Smooth muscle cell (in vitro differentiated cells): ENCODE measurements around the gene MPZL1. TPM values are rescaled to one million over a fixed set of nuclear protein-coding genes. Genes with fewer than 3 reads are reported as not detected.
A peak's percentile ranks its signal among the peaks of the same experiment; 100 is the strongest.

ENCODE experiments used
- DNase-seq: peaks from one replicate; lab custom pipeline; 2025; ENCODE audit not compliant: unreplicated experiment; lab: John Stamatoyannopoulos, UW
- H2AFZ ChIP-seq: fragments of 200-600 bp; sonication (generic); 2 replicates; pipeline ENCODE4 v1.6.0; 2016; ENCODE audit warnings: antibody characterized with exemption, low read depth, mild to moderate bottlenecking
- H3F3A ChIP-seq: fragments of 200-600 bp; sonication (generic); 2 replicates; pipeline ENCODE4 v1.6.0; 2017; ENCODE audit warnings: antibody characterized with exemption, low read depth
- H3K27ac ChIP-seq: fragments of 200-600 bp; sonication (generic); 2 replicates; pipeline ENCODE4 v1.5.1; 2016; ENCODE audit warnings: low read depth, mild to moderate bottlenecking
- H3K27me3 ChIP-seq: fragments of 200-600 bp; sonication (generic); 2 replicates; pipeline ENCODE4 v1.6.1; 2016; ENCODE audit warnings: low read depth, mild to moderate bottlenecking
- H3K36me3 ChIP-seq: fragments of 200-600 bp; sonication (generic); 2 replicates; pipeline ENCODE4 v1.5.1; 2016; ENCODE audit warnings: low read depth
- H3K4me1 ChIP-seq: fragments of 200-600 bp; sonication (generic); 2 replicates; pipeline ENCODE4 v1.5.1; 2016; ENCODE audit warnings: low read depth
- H3K4me2 ChIP-seq: fragments of 200-600 bp; sonication (generic); 2 replicates; pipeline ENCODE4 v1.6.0; 2016; ENCODE audit warnings: mild to moderate bottlenecking
- H3K4me3 ChIP-seq: fragments of 200-600 bp; sonication (generic); 2 replicates; pipeline ENCODE4 v1.5.1; 2016; ENCODE audit warnings: mild to moderate bottlenecking
- H3K79me2 ChIP-seq: fragments of 200-600 bp; sonication (generic); 2 replicates; pipeline ENCODE4 v1.6.0; 2016; ENCODE audit warnings: low read depth, mild to moderate bottlenecking
- H3K9ac ChIP-seq: fragments of 200-600 bp; sonication (generic); 2 replicates; pipeline ENCODE4 v1.6.0; 2016; ENCODE audit warnings: low read depth
- H3K9me3 ChIP-seq: fragments of 200-600 bp; sonication (generic); replicated peaks from 2 replicates; pipeline ENCODE4 v1.5.1; 2016; ENCODE audit warnings: low read depth
- H4K20me1 ChIP-seq: fragments of 200-600 bp; sonication (generic); 2 replicates; pipeline ENCODE4 v1.6.0; 2016; ENCODE audit warnings: low read depth
- WGBS: methylation state at CpG from one replicate; pipeline ENCODE4 v1.1.7; 2016; ENCODE audit warnings: low lambda C conversion rate; 5-methylcytosine and 5-hydroxymethylcytosine counted together
- polyA plus RNA-seq: library from polyadenylated mRNA; unstranded; fragments of >200 nt; fragmentation: Nextera tagmentation; extraction: Ambion mirVana; gene quantifications from 2 replicates; pipeline ENCODE4 v1.2.1, GENCODE V29; 2016
- total RNA-seq: library from RNA; depleted of rRNA; stranded (reverse); fragments of >200 nt; gene quantifications from 2 replicates; pipeline ENCODE4 v1.2.3, GENCODE V29; 2014
- TF ChIP-seq, protein P1 (sequence below): fragments of 200-600 bp; sonication (generic); IDR thresholded peaks from 2 replicates; pipeline ENCODE4 v1.5.1; 2017; ENCODE audit warnings: borderline replicate concordance, mild to moderate bottlenecking, antibody characterized with exemption; ENCODE audit not compliant: insufficient read depth, poor library complexity, severe bottlenecking

MPZL1 gene
- total and polyA plus RNA-seq, 2 experiments from 2014 or later: 250 to 276 TPM

DNA sequence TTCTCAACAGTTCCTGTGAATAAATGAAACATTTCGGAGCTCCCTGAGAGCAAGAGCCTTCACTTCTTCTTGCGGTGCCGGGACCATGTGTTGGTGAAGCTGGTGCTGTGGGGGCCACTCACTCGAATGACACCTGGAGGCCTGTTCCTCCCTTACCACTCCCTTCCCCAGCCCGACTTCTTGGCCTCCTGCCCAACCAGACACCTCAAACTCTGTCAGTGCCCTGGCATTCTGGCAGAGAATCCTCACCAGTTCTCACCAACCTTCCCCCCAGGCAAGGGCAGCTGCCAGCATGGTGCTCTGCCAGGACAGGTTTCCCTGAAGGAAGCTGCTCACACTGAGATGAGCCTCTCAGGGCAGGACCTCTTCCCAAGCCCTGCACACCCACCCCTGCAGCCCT, 68.3 kb downstream of the MPZL1 start:
- Histone ChIP-seq H3K4me2 (no peak overlapping the region), H3K4me3 (no peak overlapping the region), H3K36me3 (peaks cover 17% of the 10 kb centered on the region), H2AFZ (no peak overlapping the region), H4K20me1 (peaks cover 31% of the 10 kb centered on the region), H3K4me1 (peaks cover 13% of the 10 kb centered on the region), H3K9ac (no peak overlapping the region), H3K79me2 (no peaks in the 10 kb centered on the region), H3F3A (peaks cover 34% of the 10 kb centered on the region), H3K9me3 (no peaks in the 10 kb centered on the region), H3K27me3 (no peaks in the 10 kb centered on the region), H3K27ac (peak overlapping the region; percentile 64)
- TF ChIP-seq, protein P1, sequence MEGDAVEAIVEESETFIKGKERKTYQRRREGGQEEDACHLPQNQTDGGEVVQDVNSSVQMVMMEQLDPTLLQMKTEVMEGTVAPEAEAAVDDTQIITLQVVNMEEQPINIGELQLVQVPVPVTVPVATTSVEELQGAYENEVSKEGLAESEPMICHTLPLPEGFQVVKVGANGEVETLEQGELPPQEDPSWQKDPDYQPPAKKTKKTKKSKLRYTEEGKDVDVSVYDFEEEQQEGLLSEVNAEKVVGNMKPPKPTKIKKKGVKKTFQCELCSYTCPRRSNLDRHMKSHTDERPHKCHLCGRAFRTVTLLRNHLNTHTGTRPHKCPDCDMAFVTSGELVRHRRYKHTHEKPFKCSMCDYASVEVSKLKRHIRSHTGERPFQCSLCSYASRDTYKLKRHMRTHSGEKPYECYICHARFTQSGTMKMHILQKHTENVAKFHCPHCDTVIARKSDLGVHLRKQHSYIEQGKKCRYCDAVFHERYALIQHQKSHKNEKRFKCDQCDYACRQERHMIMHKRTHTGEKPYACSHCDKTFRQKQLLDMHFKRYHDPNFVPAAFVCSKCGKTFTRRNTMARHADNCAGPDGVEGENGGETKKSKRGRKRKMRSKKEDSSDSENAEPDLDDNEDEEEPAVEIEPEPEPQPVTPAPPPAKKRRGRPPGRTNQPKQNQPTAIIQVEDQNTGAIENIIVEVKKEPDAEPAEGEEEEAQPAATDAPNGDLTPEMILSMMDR: no peak
- WGBS: 99% methylated on average over 5 of the region's 5 CpGs
- DNase-seq: no peak

DNA sequence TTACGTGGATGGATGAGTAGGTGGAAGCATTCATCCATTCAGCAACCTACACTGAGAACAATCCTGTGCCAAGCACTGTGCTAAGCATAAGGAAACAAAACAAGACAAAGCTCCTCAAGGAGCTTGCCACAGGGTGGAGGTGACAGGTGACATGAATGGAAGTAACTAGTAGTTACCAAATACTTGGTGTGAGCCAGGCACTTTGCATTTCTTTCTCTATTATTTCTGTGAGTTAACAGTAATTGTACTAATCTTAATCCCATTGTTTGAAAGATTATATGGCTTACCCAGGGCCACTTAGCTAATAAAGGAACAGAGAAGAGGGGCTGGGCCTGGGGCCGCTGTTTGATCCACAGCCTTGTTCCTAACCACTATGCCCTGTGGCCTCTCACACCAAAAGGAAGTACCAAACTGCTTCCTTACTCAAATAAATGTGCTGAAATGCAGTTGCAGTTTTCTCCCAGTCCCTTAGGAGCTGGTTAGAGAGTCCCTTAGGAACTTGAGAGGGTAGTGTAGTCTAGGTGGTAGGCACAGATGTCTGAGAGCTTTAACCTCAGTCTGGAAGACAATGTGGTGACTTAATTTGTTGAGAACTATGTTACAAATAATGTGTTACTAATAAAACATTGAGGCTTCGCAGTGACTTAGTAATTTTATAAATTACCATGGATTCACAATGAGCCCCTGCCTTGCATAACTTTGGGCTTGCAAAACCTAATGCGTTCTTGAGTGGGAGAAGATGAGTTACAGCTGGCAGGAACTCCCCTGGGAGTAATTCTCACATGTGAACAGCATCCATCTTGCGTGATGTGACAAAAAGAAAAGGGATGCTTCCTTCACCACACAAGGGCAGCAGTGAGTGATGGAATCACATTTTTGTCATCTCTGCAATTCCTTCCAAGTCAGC, 69.8 kb downstream of the MPZL1 start:
- Histone ChIP-seq H3K27me3 (no peaks in the 10 kb centered on the region), H3K4me2 (peak overlapping the region; percentile 15), H3K79me2 (no peaks in the 10 kb centered on the region), H3K9me3 (no peaks in the 10 kb centered on the region), H4K20me1 (peaks cover 21% of the 10 kb centered on the region), H2AFZ (no peak overlapping the region), H3K27ac (peak overlapping the region; percentile 64), H3F3A (peaks cover 44% of the 10 kb centered on the region), H3K36me3 (peaks cover 17% of the 10 kb centered on the region), H3K9ac (no peak overlapping the region), H3K4me3 (no peak overlapping the region), H3K4me1 (peaks cover 18% of the 10 kb centered on the region)
- 74% methylated on average over 5 of the region's 5 CpGs for WGBS
- TF ChIP-seq, protein P1: no peak
- no peak for DNase-seq

DNA sequence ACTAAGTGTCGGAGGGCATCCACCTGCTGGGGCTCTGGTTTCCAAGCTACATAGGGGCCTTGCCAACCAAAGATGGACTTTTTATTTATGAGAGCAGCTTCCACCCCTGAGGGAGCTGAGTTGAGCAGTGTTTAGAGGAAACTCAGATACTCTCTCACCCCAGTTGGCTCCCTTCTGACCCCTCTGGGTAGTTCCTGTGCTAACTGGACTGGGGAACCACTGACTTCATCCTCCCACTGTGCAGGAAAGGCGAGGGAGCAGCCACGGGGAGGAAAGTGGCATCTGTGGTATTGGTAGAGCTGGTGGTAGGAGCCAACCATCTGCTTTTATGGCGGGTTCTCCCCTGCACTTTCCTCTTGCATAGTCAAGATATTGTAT, 70.4 kb downstream of the MPZL1 start:
- TF ChIP-seq, protein P1: no peak
- H3K27me3 ChIP-seq: no peaks in the 10 kb centered on the region
- H3K4me3 ChIP-seq: no peak overlapping the region
- H3K36me3 ChIP-seq: peaks cover 17% of the 10 kb centered on the region
- 94% methylated on average over 4 of the region's 4 CpGs for WGBS
- H3K4me2 ChIP-seq: no peak overlapping the region
- H3K27ac ChIP-seq: no peak overlapping the region
- DNase-seq: no peak
- H3K4me1 ChIP-seq: peaks cover 18% of the 10 kb centered on the region
- no peaks in the 10 kb centered on the region for H3K79me2 ChIP-seq
- peaks cover 18% of the 10 kb centered on the region for H4K20me1 ChIP-seq
- H3F3A ChIP-seq: peaks cover 43% of the 10 kb centered on the region
- no peaks in the 10 kb centered on the region for H3K9me3 ChIP-seq
- no peak overlapping the region for H2AFZ ChIP-seq
- no peak overlapping the region for H3K9ac ChIP-seq
